Progenitor cell of endocrine pancreas (in vitro differentiated cells): ENCODE data around the gene P4HB. TPM values are rescaled to one million over a fixed set of nuclear protein-coding genes. Genes with fewer than 3 reads are reported as not detected.

Experiments used
- DNase-seq: peaks from one replicate; pipeline ENCODE4 v3.0.0; 2021; ENCODE audit warnings: low spot score; ENCODE audit not compliant: unreplicated experiment
- H3K27ac Mint-ChIP-seq: 2 replicates; pipeline ENCODE4 v1.8.0; 2021; ENCODE audit warnings: mild to moderate bottlenecking, moderate library complexity, mixed read lengths
- H3K27me3 Mint-ChIP-seq: 2 replicates; pipeline ENCODE4 v1.8.0; 2021; ENCODE audit warnings: mixed read lengths
- H3K36me3 Mint-ChIP-seq: 2 replicates; pipeline ENCODE4 v1.8.0; 2022; ENCODE audit warnings: mixed read lengths; ENCODE audit not compliant: insufficient read depth
- H3K4me1 Mint-ChIP-seq: 2 replicates; pipeline ENCODE4 v1.8.0; 2021; ENCODE audit warnings: low read depth, mixed read lengths
- H3K4me3 Mint-ChIP-seq: 2 replicates; pipeline ENCODE4 v1.8.0; 2021; ENCODE audit warnings: low read depth, mild to moderate bottlenecking, moderate library complexity, mixed read lengths
- H3K9me3 Mint-ChIP-seq: 2 replicates; pipeline ENCODE4 v1.8.0; 2021; ENCODE audit warnings: low read depth, mixed read lengths
- CTCF ChIP-seq: fragments of 200-600 bp; sonication (generic); IDR thresholded peaks from one replicate; pipeline ENCODE4 v1.5.0; 2021; ENCODE audit warnings: antibody characterized with exemption, mild to moderate bottlenecking; ENCODE audit not compliant: unreplicated experiment
- total RNA-seq: library from RNA; stranded (reverse); gene quantifications from 2 replicates; pipeline ENCODE4 v1.2.1, GENCODE V29; 2021

The P4HB gene
- total RNA-seq, 1 donor from 2014 or later, result 484 TPM

DNA sequence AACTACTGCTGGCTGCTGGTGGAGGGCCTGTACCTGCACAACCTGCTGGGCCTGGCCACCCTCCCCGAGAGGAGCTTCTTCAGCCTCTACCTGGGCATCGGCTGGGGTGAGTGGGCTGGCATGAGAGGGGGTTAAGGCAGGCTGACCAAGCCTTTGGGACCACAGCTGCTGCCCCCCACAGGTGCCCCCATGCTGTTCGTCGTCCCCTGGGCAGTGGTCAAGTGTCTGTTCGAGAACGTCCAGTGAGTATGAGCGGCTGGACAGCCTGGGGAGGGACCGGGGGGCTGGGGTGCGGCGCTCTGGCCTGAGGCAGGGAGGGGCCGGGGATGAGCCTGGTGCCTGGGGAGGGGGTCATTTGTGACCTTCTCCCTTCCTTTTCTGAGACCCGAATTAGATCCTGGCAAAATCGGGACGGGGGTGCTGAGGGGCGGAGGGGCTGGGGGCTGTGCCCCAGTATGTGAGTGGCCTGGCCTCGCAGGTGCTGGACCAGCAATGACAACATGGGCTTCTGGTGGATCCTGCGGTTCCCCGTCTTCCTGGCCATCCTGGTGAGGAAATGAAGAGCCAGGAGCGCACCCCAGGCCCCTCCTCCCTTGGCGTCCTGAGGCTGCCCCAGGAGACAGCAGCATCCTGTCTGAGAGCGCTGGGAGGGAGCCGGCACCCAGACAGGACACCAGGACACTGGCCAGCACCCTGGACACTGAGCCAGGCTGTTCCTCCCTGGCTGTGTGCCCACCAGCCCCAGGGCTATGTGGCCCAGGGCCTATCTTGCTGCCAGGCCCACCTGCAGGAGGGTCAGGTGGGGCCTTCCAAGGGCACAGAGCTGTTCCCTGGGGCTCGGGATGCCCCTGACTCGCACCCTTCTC lies 48.4 kb downstream of the P4HB start:
- H3K27ac Mint-ChIP-seq, result peak overlapping the region; percentile 5

DNA sequence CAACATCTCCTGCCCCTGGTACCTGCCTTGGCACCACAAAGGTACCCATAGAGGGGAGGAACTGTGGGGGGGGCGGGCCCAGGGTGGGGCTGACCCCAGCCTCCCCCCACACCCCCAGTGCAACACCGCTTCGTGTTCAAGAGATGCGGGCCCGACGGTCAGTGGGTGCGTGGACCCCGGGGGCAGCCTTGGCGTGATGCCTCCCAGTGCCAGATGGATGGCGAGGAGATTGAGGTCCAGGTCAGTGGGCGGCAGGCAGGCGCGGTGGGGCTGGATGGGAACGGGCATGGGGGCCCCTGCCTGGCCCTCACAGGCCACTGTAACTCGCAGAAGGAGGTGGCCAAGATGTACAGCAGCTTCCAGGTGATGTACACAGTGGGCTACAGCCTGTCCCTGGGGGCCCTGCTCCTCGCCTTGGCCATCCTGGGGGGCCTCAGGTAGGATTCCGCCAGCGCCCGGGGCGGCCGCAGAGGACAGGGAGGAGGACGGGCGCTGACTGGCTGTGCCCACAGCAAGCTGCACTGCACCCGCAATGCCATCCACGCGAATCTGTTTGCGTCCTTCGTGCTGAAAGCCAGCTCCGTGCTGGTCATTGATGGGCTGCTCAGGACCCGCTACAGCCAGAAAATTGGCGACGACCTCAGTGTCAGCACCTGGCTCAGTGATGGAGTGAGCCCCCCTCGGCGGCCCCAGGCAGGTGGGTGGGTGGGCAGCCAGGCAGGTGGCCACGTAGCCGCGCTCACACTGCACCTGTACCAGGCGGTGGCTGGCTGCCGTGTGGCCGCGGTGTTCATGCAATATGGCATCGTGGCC lies 49.2 kb downstream of the P4HB start:
- Mint-ChIP-seq H3K9me3 (no peaks in the 10 kb centered on the region), H3K4me1 (peaks cover 6% of the 10 kb centered on the region), H3K27ac (no peak overlapping the region), H3K27me3 (peaks cover 27% of the 10 kb centered on the region), H3K4me3 (no peak overlapping the region), H3K36me3 (no peaks in the 10 kb centered on the region)
- TF ChIP-seq CTCF, result no peak
- no peak for DNase-seq

More for the DNA sequence above, 48.4 kb downstream of the P4HB start:
- DNase-seq, result no peak
- Mint-ChIP-seq H3K27me3 (peaks cover 28% of the 10 kb centered on the region), H3K4me1 (peaks cover 10% of the 10 kb centered on the region), H3K36me3 (no peaks in the 10 kb centered on the region), H3K9me3 (no peaks in the 10 kb centered on the region), H3K4me3 (no peak overlapping the region)
- no peak for TF ChIP-seq CTCF

- no peaks in the 10 kb centered on the region for H3K36me3 Mint-ChIP-seq
- no peak for TF ChIP-seq CTCF
- no peaks in the 10 kb centered on the region for H3K9me3 Mint-ChIP-seq
- DNase-seq, result no peak
- H3K4me3 Mint-ChIP-seq, result no peak overlapping the region
- H3K27ac Mint-ChIP-seq, result no peak overlapping the region
- peaks cover 29% of the 10 kb centered on the region for H3K27me3 Mint-ChIP-seq
- H3K4me1 Mint-ChIP-seq, result peaks cover 3% of the 10 kb centered on the region
Observed at GRCh38 chr17:81810476-81810875, 49.9 kb downstream of the P4HB start.

DNA sequence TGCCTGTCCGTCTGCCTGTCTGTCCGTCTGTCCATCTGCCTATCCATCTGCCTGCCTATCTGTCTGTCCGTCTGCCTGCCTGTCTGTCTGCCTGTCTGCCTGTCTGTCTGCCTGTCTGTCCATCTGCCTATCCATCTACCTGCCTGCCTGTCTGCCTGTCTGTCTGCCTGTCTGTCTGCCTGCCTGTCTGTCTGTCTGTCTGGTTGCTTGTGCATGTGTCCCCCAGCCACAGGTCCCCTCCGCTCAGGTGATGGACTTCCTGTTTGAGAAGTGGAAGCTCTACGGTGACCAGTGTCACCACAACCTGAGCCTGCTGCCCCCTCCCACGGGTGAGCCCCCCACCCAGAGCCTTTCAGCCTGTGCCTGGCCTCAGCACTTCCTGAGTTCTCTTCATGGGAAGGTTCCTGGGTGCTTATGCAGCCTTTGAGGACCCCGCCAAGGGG lies 50.8 kb downstream of the P4HB start:
- H3K27ac Mint-ChIP-seq, result peak overlapping the region; percentile 41
- H3K36me3 Mint-ChIP-seq, result no peaks in the 10 kb centered on the region
- no peak for TF ChIP-seq CTCF
- DNase-seq, result no peak
- H3K4me1 Mint-ChIP-seq, result no peaks in the 10 kb centered on the region
- no peaks in the 10 kb centered on the region for H3K9me3 Mint-ChIP-seq
- H3K4me3 Mint-ChIP-seq, result no peak overlapping the region
- H3K27me3 Mint-ChIP-seq, result peaks cover 32% of the 10 kb centered on the region

GRCh38 chr17:81808778-81809555 lies 51.4 kb downstream of the P4HB start:
- no peak overlapping the region for H3K4me3 Mint-ChIP-seq
- no peaks in the 10 kb centered on the region for H3K9me3 Mint-ChIP-seq
- no peak for TF ChIP-seq CTCF
- H3K27ac Mint-ChIP-seq, result peak overlapping the region; percentile 41
- H3K4me1 Mint-ChIP-seq, result no peaks in the 10 kb centered on the region
- H3K27me3 Mint-ChIP-seq, result peaks cover 32% of the 10 kb centered on the region
- no peak for DNase-seq
- no peaks in the 10 kb centered on the region for H3K36me3 Mint-ChIP-seq
